ENCODE measurements around the gene SPOCK1. TPM values are rescaled to one million over a fixed set of nuclear protein-coding genes. Genes with fewer than 3 reads are reported as not detected.

Gene SPOCK1
- total and polyA plus RNA-seq, 8 donors: 0.46 to 15.6 (median 9.2) TPM

- Histone ChIP-seq H3K4me3 (no peak overlapping the region), H3K27me3 (no peaks in the 10 kb centered on the region), H3K36me3 (no peaks in the 10 kb centered on the region), H3K4me1 (no peaks in the 10 kb centered on the region), H3K9me3 (peaks cover 0 to 11% (median 4%) of the 10 kb centered on the region in 4 donors), H3K27ac (no peak overlapping the region)
- TF ChIP-seq CTCF (IDR thresholded peaks at IDR 0.05) (no peak), EP300 (IDR thresholded peaks at IDR 0.05) (no peak)
- intact Hi-C loops (cut with DNase I; ENCODE audit: low total_unique reads): no loop called here
- DNase-seq: no peak
These were observed 32.1 kb upstream of the SPOCK1 start for GRCh38 chr5:137531266-137531665.

- no peak for DNase-seq
- 59 to 72% (median 68%) methylated on average over 3 of the region's 3 CpGs for WGBS, 5 donors
- intact Hi-C loops (cut with DNase I; ENCODE audit: low total_unique reads): no loop called here
These were observed 22.1 kb upstream of the SPOCK1 start for GRCh38 chr5:137521246-137521645.

GRCh38 chr5:137516961-137517360, 17.8 kb upstream of the SPOCK1 start:
- Histone ChIP-seq H3K4me3 (no peak overlapping the region), H3K36me3 (no peaks in the 10 kb centered on the region), H3K27ac (no peak overlapping the region), H3K27me3 (peaks cover 0 to 42% (median 0%) of the 10 kb centered on the region in 3 donors), H3K9me3 (no peaks in the 10 kb centered on the region), H3K4me1 (no peaks in the 10 kb centered on the region)
- no peak for DNase-seq
- intact Hi-C loops (cut with DNase I; ENCODE audit: low total_unique reads): no loop called here
- TF ChIP-seq CTCF (IDR thresholded peaks at IDR 0.05): no peak
- TF ChIP-seq POLR2A (IDR thresholded peaks at IDR 0.05): no peak
- no peak for TF ChIP-seq EP300 (IDR thresholded peaks at IDR 0.05)
- TF ChIP-seq POLR2AphosphoS5 (IDR thresholded peaks at IDR 0.05): no peak
- WGBS, 5 donors: 56 to 71% (median 66%) methylated on average over 5 of the region's 5 CpGs

More at GRCh38 chr5:137521246-137521645, 22.1 kb upstream of the SPOCK1 start:
- TF ChIP-seq POLR2AphosphoS5 (IDR thresholded peaks at IDR 0.05): no peak
- no peak for TF ChIP-seq POLR2A (IDR thresholded peaks at IDR 0.05)
- TF ChIP-seq EP300 (IDR thresholded peaks at IDR 0.05): no peak
- TF ChIP-seq CTCF (IDR thresholded peaks at IDR 0.05): no peak
- Histone ChIP-seq H3K4me3 (no peak overlapping the region), H3K36me3 (no peaks in the 10 kb centered on the region), H3K27me3 (peaks cover 0 to 35% (median 0%) of the 10 kb centered on the region in 3 donors), H3K27ac (no peak overlapping the region), H3K9me3 (no peaks in the 10 kb centered on the region), H3K4me1 (no peaks in the 10 kb centered on the region)

GRCh38 chr5:137516251-137516797, 17.2 kb upstream of the SPOCK1 start:
- peaks cover 0 to 45% (median 0%) of the 10 kb centered on the region in 3 donors for H3K27me3 ChIP-seq
- no peak for DNase-seq
- intact Hi-C loops (cut with DNase I; ENCODE audit: low total_unique reads): no loop called here
- no peaks in the 10 kb centered on the region for H3K36me3 ChIP-seq
- no peaks in the 10 kb centered on the region for H3K4me1 ChIP-seq
- H3K4me3 ChIP-seq: no peak overlapping the region
- peaks cover 0 to 4% (median 0%) of the 10 kb centered on the region in 4 donors for H3K9me3 ChIP-seq
- no peak overlapping the region for H3K27ac ChIP-seq
- WGBS, 5 donors: 18 to 22% (median 19%) methylated on average over 7 of the region's 7 CpGs
- no peak for TF ChIP-seq POLR2A (IDR thresholded peaks at IDR 0.05)
- TF ChIP-seq EP300 (IDR thresholded peaks at IDR 0.05): no peak
- no peak for TF ChIP-seq CTCF (IDR thresholded peaks at IDR 0.05)
- no peak for TF ChIP-seq POLR2AphosphoS5 (IDR thresholded peaks at IDR 0.05)

Measured in stomach (tissue), 9 donors.